Left renal cortex interstitium (tissue), 4 donors: ENCODE measurements around the gene GALR2. TPM values are rescaled to one million over a fixed set of nuclear protein-coding genes. Genes with fewer than 3 reads are reported as not detected.

Experiments used
- DNase-seq, 4 donors: peaks; one replicate each; pipeline ENCODE4 v3.0.0-alpha.2; 2013; ENCODE audit warnings: low read depth in 4 of 4, low spot score in 2 of 4, missing footprints in 1 of 4
- polyA plus RNA-seq, 4 donors: library from polyadenylated mRNA; unstranded; fragments of 120-200 nt; gene quantifications; one replicate each; pipeline ENCODE4 v1.2.1, GENCODE V29; 2013; ENCODE audit not compliant: insufficient read length in 4 of 4

Gene GALR2
- polyA plus RNA-seq, 4 donors, result 0.25 to 0.88 (median 0.26) TPM

DNA sequence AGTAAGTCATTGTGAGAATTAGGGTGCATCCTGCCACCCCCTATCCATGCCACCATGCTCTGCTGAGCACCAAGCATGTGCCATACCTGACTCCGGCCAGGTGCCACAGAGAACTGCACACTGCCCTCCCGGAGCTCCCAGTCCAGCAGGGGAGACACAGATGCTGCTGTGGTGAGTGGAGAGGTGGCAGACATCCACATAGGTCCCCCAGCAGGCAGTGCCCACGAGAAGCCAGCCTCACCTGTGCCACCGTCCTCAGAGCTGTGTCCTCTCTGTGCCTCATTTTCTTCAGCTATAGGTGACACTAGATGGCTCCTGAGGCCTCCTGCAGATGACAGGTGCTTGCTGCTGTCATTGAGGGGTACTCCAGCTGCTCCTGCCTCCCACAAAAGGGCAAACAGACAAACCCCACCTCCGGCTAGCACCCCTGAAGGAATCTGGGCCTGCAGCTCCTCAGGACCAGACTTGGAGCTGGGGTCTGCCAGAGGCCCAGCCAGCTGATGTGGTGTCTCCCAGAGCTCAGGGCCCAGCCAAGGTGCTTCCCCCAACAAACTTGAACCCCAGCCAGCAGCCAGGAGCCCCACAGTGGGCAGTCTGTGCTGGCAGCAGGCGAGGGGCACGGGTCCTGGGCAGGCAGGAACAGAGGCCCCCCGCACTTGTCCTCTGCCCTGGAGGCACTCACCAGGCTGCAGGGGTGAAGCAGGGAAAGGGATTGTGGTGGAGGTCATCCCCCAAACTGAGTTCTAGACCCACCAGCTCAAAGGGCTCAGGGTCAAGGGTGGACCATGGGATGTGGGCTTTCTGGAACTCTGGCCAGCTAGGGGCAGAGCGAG is 49.4 kb downstream of the GALR2 start:
- no peak for DNase-seq

GRCh38 chr17:76124582-76125390 is 50.2 kb downstream of the GALR2 start:
- no peak for DNase-seq

DNA sequence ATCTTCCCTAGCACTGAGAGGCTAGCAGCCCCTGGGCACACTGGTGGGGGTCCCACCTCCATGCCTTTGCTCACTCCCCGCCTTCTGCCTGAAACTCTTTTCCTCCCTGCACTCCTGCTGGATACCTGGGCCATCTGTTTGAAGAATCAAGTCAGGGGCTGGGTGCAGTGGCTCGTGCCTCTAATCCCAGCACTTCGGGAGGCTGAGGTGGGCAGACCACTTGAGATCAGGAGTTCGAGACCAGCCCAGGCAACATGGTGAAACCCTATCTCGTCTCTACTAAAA is 50.8 kb downstream of the GALR2 start:
- DNase-seq, result no peak

DNA sequence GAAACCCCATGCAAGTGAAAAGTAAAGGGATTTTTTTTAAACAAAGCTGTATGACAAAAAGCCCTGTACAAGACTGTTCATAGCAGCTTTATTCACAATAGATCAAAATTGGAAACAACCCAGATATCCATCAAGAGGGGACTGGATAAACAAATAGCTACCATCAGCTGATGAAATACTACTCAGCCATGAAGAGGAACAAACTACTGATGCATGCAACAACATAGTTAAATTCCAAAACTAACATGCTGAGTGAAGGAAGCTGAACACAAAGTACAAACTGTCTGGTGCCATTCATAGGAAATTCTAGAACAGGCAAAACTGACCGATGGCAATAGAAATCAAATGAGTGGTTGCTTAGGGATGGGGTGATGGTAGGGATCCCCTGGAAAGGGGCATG is 51.3 kb downstream of the GALR2 start:
- no peak for DNase-seq

Other genes with a start within 250 kb of the GALR2 start
- 1 to 10 TPM; 4.1 to 7.7 (median 5.7) TPM for gene UNC13D, start 230.4 kb upstream of the GALR2 start, polyA plus RNA-seq
- 10 to 100 TPM; 79.8 to 92.5 (median 84.8) TPM for gene WBP2, start 219.4 kb upstream of the GALR2 start, polyA plus RNA-seq
- 1 to 10 TPM; 5.6 to 7.5 (median 6.6) TPM for gene TRIM47, start 196.2 kb upstream of the GALR2 start, polyA plus RNA-seq
- gene TRIM65, start 177.8 kb upstream of the GALR2 start, polyA plus RNA-seq, result 10 to 100 TPM; 12.2 to 19.6 (median 15.9) TPM
- 100 to 1,000 TPM in 2 of 4 donors, 10 to 100 TPM in 2; 72.9 to 113 (median 94.0) TPM for gene MRPL38, start 169.9 kb upstream of the GALR2 start, polyA plus RNA-seq
- 10 to 100 TPM in 2 of 4 donors, 1 to 10 TPM in 2; 5.5 to 16.9 (median 10.8) TPM for gene FBF1, start 133.7 kb upstream of the GALR2 start, polyA plus RNA-seq
- gene ACOX1, start 95.6 kb upstream of the GALR2 start, polyA plus RNA-seq, result 10 to 100 TPM; 28.2 to 37.6 (median 36.2) TPM
- 10 to 100 TPM; 19.0 to 32.8 (median 27.4) TPM for gene TEN1, start 95.5 kb upstream of the GALR2 start, polyA plus RNA-seq
- 10 to 100 TPM in 2 of 4 donors, 1 to 10 TPM in 2; 8.1 to 28.0 (median 15.3) TPM for gene CDK3, start 73.9 kb upstream of the GALR2 start, polyA plus RNA-seq
- 10 to 100 TPM; 15.1 to 26.1 (median 22.9) TPM for gene EVPL, start 47.5 kb upstream of the GALR2 start, polyA plus RNA-seq
- 100 to 1,000 TPM in 2 of 4 donors, 10 to 100 TPM in 2; 95.3 to 110 (median 101) TPM for gene SRP68, start 2.3 kb upstream of the GALR2 start, polyA plus RNA-seq
- 10 to 100 TPM; 14.3 to 25.9 (median 21.9) TPM for gene ZACN, start 4.4 kb downstream of the GALR2 start, polyA plus RNA-seq
- 100 to 1,000 TPM; 151 to 179 (median 158) TPM for gene EXOC7, start 29.0 kb downstream of the GALR2 start, polyA plus RNA-seq
- 10 to 100 TPM; 16.4 to 30.7 (median 25.9) TPM for gene FOXJ1, start 66.5 kb downstream of the GALR2 start, polyA plus RNA-seq
- gene RNF157, start 165.7 kb downstream of the GALR2 start, polyA plus RNA-seq, result 10 to 100 TPM; 22.0 to 39.1 (median 28.8) TPM
- 10 to 100 TPM; 29.0 to 60.6 (median 49.1) TPM for gene UBALD2, start 190.6 kb downstream of the GALR2 start, polyA plus RNA-seq
- 10 to 100 TPM in 2 of 4 donors, 1 to 10 TPM in 2; 4.3 to 11.1 (median 8.3) TPM for gene QRICH2, start 233.5 kb downstream of the GALR2 start, polyA plus RNA-seq